GM18873 (cell line): ENCODE results near the gene GALNT2.

Source experiments
- ATAC-seq: cut with Tn5 transposase; IDR thresholded peaks from one replicate; pipeline ENCODE4 v1.9.1; 2021; ENCODE audit warnings: mild to moderate bottlenecking, moderate library complexity, moderate number of reproducible peaks; ENCODE audit not compliant: unreplicated experiment, low FRiP score

The GALNT2 gene

GRCh38 chr1:230156068-230156467, 89.0 kb downstream of the GALNT2 start:
- ATAC-seq = no peak

- ATAC-seq = no peak
These were observed 89.5 kb downstream of the GALNT2 start for GRCh38 chr1:230156536-230156935.

- ATAC-seq = no peak
These were observed 90.7 kb downstream of the GALNT2 start for GRCh38 chr1:230157420-230158390.

GRCh38 chr1:230158415-230159291, 91.6 kb downstream of the GALNT2 start:
- no peak for ATAC-seq

GRCh38 chr1:230159580-230159979, 92.5 kb downstream of the GALNT2 start:
- no peak for ATAC-seq

GRCh38 chr1:230160957-230161771, 94.1 kb downstream of the GALNT2 start:
- no peak for ATAC-seq

- ATAC-seq = no peak
These were observed 96.2 kb downstream of the GALNT2 start for GRCh38 chr1:230163205-230163604.

GRCh38 chr1:230163719-230164118, 96.7 kb downstream of the GALNT2 start:
- no peak for ATAC-seq

- no peak for ATAC-seq
These were observed 98.5 kb downstream of the GALNT2 start for GRCh38 chr1:230165536-230165935.

GRCh38 chr1:230166366-230167132, 99.5 kb downstream of the GALNT2 start:
- ATAC-seq = no peak

- no peak for ATAC-seq
These were observed 100.4 kb downstream of the GALNT2 start for GRCh38 chr1:230167419-230167852.

- ATAC-seq = no peak
These were observed 102.6 kb downstream of the GALNT2 start for GRCh38 chr1:230169454-230170152.

- no peak for ATAC-seq
These were observed 103.1 kb downstream of the GALNT2 start for GRCh38 chr1:230170153-230170547.

GRCh38 chr1:230170622-230171021, 103.6 kb downstream of the GALNT2 start:
- ATAC-seq = no peak

- ATAC-seq = no peak
These were observed 104.4 kb downstream of the GALNT2 start for GRCh38 chr1:230171356-230172015.

- no peak for ATAC-seq
These were observed 105.0 kb downstream of the GALNT2 start for GRCh38 chr1:230172016-230172537.

GRCh38 chr1:230173187-230173975, 106.3 kb downstream of the GALNT2 start:
- ATAC-seq = no peak
